Measurements from ENCODE around the gene TMX4.

The TMX4 gene

GRCh38 chr20:8012724-8013123 lies 6.8 kb downstream of the TMX4 start:
- DNase-seq, result no peak

DNA sequence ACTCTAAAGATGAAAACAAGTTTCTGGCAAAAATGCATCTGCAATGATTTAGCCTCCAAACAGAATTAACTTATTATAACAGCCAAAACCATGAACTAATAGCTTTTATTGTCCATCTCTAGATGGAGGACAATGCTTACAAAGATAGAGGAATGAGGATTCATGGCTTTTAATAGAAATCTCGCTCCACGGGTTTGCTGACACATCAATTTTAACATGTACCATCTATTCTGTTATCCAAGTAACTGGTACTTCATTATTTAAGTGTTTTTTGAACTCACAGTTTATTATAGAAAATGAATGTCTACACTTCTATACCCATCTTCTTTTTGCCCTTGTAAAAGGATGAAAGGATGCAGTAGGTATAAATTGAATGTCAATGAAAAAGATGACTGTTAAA lies 10.8 kb downstream of the TMX4 start:
- no peak for DNase-seq

- DNase-seq, result no peak
Observed at GRCh38 chr20:8007490-8007889, 12.1 kb downstream of the TMX4 start.

GRCh38 chr20:8005575-8006366 lies 13.8 kb downstream of the TMX4 start:
- DNase-seq, result no peak

DNA sequence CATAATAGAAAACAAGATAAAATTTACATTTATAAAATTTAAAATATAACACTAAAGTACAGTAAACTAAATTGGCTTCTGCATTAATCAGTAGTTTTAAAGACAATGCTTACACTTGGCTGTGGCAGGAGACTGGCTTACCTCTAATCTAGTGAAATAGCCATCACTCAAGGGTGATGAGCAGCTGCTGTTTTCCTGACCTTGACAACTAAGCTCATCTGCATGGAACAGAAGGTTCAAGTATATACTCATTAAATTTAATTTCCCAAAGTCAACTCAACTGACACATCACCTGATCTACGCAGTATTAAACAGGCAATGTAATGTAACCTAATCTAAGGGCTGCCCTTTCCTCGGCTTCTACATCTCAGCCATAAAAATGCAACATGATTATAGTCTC lies 14.5 kb downstream of the TMX4 start:
- no peak for DNase-seq

- DNase-seq, result no peak
Observed at GRCh38 chr20:8002056-8002455, 17.5 kb downstream of the TMX4 start.

- DNase-seq, result no peak
Observed at GRCh38 chr20:8000796-8001195, 18.8 kb downstream of the TMX4 start.

- no peak for DNase-seq
Observed at GRCh38 chr20:7996898-7997297, 22.7 kb downstream of the TMX4 start.

DNA sequence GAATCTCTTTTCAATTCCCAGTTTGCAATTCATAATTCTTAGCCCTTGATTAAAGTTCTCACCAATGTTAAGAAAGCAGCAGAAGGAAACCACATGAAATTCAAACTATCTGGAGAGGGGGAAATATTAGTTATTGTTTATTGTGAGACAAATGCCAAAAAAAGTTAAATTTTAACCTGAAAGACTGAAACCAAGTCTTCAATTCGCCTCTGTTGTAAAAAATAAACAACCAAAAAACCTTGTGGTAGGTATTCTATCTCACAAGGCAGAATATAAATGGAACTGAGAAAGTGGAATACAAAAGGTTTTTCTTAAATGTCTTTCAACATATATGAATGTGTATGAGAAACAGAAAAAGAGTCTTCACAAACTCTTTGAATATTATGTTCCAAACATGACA lies 24.8 kb downstream of the TMX4 start:
- DNase-seq, result no peak

- no peak for DNase-seq
Observed at GRCh38 chr20:7993703-7994102, 25.9 kb downstream of the TMX4 start.

- no peak for DNase-seq
Observed at GRCh38 chr20:7993238-7993637, 26.3 kb downstream of the TMX4 start.

DNA sequence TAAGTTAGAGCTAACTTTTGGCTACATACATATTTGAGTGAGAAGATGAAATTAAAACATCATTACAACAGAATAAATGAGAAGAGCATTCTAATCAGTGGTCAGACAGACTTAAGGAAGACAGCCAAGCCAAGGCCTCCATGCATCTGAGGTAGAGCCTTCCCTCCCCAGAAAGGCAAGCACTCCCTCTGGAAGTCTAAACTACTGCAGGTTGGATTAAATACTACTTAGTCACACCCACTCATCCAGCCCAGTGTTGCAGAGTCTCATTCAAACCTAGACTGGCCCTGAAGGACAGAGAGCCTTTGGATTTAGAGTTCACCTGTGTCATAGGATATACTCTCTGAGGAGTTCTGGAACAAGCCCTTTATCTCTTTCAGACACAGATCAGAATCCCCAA lies 29.2 kb downstream of the TMX4 start:
- DNase-seq, result no peak

GRCh38 chr20:7989379-7989778 lies 30.2 kb downstream of the TMX4 start:
- DNase-seq, result no peak

DNA sequence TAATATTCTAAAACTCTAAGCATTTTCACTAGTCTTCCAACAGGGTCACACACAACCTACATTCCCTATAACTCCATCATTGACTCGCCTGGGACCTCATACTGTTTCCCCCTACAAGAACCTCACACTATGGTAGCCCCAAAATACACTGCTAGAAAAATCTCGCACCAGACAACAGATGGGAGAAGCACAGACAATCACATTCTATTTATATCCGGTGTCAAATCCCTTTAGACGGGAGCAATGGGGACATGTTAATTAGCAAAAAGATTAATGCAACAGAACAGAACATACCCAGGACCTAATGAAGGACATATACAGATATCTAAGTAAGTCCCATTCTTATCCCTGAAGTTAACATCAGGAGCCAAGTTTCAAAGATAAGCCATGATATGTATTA lies 33.6 kb downstream of the TMX4 start:
- no peak for DNase-seq

DNA sequence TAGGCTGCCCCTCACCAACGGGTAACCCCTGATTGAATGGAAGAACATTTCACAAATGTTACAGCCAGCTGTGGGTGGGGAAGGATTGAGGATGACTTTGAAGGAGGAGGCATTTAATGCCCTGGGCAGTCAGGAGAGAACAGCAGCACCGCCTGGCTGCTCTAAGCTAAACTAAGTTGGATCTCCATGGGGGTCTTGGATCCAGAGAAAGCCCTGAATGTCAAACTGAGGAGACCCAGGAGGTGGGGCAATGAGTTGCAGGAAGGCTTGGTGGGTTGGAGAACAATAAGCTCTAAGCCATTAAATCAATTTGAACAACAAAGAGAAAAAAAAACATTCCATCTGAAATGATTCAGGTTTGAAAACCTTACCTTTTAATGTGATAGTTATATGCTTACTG lies 35.4 kb downstream of the TMX4 start:
- no peak for DNase-seq

DNA sequence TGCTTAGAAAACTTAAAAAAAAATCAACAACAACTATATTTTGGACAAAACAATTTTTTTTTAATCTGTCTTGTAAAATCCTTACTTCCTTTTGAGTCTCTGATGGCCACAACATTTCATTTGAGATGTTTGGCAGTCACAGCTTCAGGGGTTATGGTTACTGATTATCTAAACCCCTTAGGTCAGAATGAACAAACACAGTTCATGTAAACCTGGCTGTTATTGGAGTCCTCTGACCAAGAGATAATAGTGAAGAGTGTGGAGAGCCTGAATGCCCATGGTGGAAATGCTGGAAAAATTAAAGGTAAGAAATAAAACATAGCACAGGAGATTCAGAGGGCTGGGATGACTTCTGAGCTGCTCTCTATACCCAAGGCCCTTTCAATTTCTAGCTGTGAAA lies 38.2 kb downstream of the TMX4 start:
- no peak for DNase-seq

DNA sequence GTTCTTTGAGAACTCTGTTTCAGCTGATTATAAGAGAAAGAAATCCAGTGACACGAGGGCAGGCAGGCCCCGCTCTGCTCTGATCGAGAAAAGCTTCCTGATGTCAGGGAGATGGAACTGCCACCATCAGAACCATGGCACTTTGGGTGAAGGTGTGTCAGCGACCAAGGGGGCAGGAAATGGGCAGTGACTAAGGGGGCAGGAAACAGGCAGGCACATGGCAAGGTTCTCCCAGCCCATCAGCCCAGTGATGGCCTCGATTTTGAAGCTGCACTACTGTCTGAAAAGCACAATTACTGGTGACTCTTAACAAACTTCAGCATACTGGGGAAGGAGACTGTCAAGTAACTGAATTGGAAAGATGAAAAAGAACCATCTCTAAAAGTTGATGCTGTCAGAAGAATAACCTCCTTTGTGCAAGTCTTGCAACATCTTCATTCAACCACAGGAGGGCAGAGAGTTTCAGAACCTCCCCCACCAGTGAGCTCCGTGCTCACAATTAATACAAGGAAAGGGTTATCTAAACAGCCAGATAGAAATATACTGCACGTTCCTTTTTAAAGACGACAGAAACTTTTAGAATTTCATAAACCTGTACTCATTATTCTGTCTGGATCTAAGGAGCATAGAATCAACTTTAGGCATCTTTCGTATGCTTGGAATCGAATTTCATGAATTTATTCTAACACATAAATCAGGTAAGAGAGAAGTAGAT lies 39.1 kb downstream of the TMX4 start:
- DNase-seq, result no peak

GRCh38 chr20:7977709-7978108 lies 41.9 kb downstream of the TMX4 start:
- DNase-seq, result no peak

- DNase-seq, result no peak
Observed at GRCh38 chr20:7975851-7976414, 43.6 kb downstream of the TMX4 start.

GRCh38 chr20:7974785-7975435 lies 44.7 kb downstream of the TMX4 start:
- DNase-seq, result no peak

DNA sequence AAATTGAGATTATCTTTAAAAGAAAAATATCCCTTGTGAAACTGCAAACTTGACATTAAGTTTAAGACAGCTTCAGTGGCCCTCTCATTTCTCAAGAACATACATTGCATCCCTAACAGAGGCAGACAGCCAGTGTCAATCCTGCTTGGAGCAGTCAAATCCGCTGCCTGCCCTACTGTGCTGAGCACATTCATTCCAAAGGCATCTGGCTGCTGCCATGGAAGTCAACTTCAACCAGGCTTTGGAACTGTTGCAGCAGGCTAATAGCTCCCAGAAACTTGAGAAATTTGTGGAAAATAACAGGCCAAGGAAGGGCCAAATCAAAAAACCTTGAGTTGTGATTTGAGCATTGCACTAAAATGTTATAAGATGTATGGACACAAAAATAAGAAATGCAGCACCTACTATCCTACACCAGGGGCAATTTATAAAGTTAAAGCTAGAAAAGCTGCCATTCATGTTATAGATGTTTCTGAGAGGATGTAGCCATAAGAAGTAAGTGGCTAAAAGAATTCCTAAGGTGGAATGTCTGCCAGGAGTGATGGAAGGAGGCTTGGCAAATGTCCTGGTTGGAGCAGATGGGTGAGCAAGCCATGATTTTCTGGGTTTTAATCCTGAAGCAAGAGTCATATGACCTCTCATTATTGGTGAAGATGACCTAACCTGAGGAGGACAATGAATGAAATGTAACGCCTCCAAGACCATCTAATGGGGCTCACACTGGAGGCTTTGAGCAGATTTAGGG lies 47.9 kb downstream of the TMX4 start:
- no peak for DNase-seq

DNA sequence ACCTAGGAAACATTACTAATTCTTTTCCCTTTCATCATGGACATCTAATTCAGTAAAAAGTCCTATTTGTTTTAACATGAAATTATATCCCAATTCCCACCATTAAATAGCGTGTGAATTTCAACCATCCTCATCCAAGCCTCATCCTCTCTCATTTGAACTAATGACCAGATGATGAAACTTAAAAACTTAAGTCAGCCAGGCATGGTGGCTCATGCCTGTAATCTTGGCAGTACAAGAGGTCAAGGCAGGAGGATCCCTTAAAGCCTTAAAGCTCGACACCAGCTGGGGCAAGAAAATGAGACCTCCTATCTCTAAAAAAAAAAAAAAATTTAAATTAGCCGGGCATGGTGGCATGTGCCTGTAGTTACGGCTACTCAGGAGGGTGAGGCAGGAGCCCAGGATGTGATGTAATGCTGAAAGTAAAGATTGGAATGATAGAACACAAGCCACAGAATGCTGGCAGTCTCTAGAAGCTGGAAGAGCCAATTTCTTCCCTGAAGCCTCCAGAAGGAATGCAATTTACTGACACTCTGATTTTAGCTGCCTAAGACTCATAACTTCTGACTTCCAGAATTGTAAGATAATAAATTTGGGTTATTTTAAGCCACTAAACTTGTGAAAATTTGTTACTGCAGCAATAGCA lies 52.2 kb downstream of the TMX4 start:
- no peak for DNase-seq

DNA sequence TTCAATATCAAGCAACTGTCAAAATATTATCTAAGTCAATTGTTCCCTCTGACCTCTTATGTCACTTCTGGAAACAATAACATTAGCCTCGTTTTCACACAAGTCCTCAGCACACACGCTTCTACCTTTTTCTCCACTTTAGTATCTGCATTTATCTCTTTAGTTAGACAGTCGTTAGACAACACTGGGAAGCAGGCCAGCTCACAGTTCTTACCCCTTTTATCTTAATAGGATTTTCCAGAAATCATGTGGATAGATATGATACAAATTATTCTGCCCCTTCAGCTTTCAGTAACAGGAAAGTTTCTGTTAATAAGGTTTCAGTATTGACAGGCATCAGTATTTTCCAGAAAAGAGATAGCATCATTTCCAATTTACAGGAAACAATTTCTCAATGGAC lies 53.4 kb downstream of the TMX4 start:
- DNase-seq, result no peak

Data from NCI-H1930 (cell line).